SK-N-MC (cell line): Measurements from ENCODE around the gene EEF1AKMT2.

Experiments used
- EZH2 ChIP-seq: fragments of 200-600 bp; sonication (generic); IDR thresholded peaks from one replicate; pipeline ENCODE4 v1.6.1; 2017; ENCODE audit warnings: antibody characterized with exemption
- FOXP2 ChIP-seq: optimal IDR thresholded peaks from 2 replicates; pipeline ENCODE3; 2011; ENCODE audit warnings: mild to moderate bottlenecking, moderate library complexity; ENCODE audit not compliant: insufficient read depth; ENCODE audit errors: extremely low read length, control extremely low read depth
- POLR2AphosphoS5 ChIP-seq: IDR thresholded peaks from 2 replicates; pipeline ENCODE4 v1.6.1; 2012; ENCODE audit warnings: mild to moderate bottlenecking, low read depth, low read length, borderline replicate concordance

DNA sequence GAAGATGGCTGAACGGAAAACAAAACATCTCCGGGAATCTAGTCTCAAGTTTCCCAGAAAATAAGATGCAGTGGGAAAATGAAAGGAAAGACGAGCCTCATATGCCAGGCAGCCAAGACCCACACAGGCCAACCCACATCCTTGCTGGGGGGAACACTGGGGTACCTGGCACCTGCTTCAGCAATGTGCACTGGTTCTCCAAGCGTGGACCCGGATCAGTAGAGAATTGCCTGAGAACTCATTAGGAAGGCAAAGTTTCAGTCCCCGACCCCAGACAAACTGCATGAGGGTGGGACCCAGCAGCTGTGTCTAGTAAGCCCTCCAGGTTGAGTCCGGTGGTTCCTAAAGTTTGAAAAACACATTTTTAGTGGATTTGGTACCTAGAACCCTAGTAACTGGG lies 65.9 kb downstream of the EEF1AKMT2 start:
- no peak for TF ChIP-seq EZH2
- no peak for TF ChIP-seq POLR2AphosphoS5
- TF ChIP-seq FOXP2, result no peak
